GM12872 (cell line): ENCODE data around the gene NEK4.

Source experiments
- TF ChIP-seq, protein P1 (sequence below): IDR thresholded peaks from 3 replicates; pipeline ENCODE4 v1.5.1; 2011; ENCODE audit warnings: low read depth, mild to moderate bottlenecking, low read length, moderate library complexity; ENCODE audit not compliant: insufficient read depth

Gene NEK4

DNA sequence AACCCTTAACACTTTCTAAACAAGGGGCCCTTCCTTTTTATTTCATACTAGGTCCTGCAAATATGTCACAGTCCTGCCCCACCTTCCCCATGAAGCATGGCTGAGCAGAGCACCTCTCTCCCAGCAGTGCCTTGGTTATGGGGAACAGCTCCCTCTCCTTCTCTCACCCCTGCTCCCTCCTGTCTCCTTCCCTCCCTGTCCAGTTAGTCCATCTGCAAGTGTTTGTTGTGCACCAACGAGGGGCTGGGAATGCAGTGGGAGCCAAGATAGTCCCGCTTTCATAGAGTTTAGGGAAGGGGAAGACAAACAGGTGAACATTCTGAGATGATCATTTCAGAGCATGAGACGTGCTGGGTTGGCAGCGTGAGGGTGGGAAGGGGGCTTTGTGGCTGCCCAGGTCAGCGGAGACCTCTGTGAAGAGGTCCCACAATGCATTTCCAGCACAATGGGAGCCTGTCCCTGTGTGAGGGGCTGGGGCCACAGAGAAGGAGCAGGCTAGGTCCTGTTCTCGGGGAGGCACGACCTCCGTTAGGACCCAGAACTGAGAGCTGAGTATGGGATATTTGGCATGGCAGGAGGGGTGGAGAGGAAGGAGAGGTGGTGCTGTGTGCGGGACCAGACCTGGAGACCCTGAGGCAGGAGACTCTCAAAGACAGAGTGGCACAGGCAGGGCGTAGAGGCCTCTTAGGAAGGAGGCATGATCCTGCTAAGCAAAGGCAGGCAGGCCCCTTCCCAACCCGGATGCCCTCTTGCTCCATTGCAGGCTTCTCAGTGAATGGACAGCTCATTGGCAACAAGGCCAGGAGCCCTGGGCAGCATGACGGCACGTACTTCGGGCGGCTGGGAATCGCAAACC is 18.4 kb upstream of the NEK4 start:
- TF ChIP-seq, protein P1, sequence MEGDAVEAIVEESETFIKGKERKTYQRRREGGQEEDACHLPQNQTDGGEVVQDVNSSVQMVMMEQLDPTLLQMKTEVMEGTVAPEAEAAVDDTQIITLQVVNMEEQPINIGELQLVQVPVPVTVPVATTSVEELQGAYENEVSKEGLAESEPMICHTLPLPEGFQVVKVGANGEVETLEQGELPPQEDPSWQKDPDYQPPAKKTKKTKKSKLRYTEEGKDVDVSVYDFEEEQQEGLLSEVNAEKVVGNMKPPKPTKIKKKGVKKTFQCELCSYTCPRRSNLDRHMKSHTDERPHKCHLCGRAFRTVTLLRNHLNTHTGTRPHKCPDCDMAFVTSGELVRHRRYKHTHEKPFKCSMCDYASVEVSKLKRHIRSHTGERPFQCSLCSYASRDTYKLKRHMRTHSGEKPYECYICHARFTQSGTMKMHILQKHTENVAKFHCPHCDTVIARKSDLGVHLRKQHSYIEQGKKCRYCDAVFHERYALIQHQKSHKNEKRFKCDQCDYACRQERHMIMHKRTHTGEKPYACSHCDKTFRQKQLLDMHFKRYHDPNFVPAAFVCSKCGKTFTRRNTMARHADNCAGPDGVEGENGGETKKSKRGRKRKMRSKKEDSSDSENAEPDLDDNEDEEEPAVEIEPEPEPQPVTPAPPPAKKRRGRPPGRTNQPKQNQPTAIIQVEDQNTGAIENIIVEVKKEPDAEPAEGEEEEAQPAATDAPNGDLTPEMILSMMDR = no peak

DNA sequence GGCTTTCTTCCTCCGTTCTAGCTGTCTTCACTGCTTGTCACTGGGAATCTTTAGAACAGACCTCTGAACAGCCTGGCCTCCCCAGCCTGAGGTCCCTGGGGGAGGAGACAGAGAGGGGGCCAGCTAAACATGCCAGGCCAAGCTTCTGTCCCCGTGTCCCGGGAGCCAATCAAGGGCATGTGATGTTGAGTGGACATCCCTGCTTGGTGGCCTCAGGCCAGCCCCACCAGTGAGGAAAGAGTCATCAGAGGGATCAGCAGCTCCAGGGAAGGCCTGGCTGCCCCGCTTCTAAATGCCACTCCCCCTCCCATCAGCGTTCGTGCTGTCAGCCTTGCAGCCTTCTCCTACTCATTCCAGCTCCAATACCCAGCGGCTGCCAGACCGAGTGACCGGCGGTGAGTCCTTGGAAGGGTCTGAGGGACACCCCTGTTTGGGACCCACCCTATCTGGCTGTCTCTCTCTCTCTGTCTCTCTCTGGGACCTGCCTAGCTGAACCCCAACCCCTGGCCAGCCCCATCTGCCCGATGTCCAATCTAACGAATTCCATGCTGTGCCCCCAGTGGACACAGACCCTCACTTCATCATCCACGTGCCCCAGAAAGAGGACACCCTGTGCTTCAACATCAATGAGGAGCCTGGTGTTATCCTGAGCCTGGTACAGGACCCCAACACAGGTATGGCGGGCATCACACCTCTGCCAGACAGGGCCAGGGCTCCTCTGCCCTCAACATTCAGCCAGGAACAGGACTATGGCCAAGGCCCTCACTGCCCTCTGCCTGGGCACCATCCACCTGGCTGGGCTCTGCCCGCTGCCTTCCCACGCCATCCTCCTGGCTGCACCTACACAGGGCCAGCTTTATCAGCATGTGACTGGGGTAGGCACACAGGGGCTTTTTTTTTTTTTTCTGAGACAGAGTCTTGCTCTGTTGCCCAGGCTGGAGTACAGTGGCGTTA is 17.2 kb upstream of the NEK4 start:
- TF ChIP-seq, protein P1 = no peak

DNA sequence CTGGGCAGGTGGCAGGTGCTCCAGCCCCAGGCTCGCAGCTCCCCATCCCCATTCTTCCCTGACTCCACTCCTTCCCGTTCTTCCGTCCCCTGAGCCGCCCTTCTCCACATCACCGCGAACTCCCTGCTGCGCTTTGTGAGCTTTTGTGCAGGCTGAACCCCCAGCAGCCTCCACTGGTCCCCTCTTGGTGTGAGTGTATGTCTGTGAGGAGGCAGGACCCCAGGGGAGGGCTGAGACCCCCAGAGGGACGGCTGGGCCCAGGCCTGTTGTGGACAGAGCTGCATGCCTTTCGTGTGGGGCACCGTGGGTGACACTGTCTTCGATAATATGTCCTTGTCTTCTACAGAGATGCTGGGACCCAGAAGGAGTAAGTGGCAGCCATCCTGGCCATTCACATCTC is 16.5 kb upstream of the NEK4 start:
- TF ChIP-seq, protein P1 = no peak

DNA sequence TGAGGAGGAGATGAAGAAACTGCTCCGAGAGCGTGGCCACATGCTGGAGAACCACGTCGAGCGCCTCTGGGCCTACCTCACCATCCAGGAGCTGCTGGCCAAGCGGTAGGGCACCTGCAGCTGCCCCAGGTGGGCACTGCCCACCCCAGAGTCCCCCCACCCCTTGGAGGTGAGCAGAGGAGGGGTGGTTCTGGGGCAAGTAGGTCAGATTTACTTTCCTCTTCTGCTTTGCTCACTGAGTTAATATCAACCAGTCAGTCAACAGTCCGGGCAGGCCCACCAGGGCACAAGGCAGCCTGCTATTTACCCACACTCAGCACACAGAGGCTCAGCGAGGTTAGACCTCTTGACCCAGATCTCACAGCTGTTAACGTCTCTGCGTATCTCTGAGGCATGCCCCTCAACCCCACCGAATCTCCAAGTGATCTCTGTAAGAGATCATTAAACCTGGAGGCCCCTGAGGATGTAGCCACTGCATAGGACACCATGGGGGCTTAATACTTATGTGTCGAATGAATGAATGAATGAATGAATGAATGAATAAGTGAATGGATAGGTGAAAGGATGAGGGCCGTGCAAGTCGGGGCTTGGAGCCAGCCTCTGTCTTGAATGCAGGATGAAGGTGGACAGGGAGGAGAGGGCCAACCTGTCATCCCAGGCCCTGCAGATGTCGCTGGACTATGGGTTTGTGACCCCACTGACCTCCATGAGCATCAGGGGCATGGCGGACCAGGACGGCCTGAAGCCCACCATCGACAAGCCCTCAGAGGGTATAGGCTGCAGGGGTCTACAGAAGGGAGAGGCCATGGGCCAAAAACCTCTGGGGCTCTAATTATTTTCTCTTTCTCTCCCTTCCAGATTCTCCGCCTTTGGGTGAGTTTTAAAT is 15.8 kb upstream of the NEK4 start:
- TF ChIP-seq, protein P1 = no peak

DNA sequence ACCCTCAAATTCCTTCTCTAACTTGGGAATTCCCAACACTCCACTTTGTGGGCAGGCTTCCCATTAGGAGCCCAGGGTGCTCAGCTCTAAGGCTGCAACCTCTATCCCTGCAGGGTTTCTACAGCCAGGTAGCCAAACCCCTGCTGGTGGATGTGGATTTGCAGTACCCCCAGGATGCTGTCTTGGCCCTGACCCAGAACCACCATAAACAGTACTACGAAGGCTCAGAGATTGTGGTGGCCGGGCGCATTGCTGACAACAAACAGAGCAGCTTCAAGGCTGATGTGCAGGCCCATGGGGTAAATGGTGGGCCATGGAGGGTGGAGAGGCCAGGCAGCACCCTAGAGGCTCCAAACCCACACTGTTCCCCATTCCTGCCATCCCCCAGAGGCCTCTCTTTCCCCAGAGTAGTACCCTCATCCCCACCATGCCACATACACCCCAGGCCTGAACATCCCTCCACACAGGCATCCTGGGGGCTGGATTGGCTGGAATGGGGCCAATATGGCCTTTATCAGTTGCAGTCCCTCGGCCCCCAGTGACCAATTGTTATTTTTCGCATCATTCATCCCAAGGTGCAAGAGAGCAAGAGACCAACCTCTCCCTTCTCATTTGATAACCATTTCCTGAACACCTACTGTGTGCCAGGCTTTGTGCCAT is 14.3 kb upstream of the NEK4 start:
- TF ChIP-seq, protein P1 = no peak

DNA sequence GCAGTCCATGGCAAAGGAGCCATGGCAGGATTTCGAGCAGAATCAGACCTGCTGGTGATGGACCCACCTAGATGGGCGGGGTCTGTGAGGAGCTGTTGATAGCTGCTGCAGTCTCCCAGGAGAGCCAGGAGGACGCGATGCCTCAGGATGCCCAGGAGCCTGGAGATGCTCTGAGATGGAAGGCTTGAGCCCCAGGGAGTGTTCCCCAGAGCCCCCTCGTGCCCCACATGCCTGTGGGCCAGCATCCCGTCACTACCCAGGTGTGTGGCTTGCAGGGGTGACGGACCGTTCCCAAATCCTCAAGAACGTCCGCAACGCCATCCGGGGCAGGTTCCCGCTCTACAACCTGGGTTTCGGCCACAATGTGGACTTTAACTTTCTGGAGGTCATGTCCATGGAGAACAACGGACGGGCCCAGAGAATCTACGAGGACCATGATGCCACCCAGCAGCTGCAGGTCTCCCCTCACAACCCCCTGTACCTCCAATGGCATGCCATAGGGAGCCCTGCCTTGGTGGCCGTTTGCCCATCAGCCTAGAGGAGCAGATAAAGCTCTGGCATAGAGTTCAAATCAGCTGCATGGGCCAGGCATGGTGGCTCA is 13.4 kb upstream of the NEK4 start:
- TF ChIP-seq, protein P1 = no peak
